Astrocyte (in vitro differentiated cells and primary cell): ENCODE results near the gene KCND2. TPM values are rescaled to one million over a fixed set of nuclear protein-coding genes. Genes with fewer than 3 reads are reported as not detected.

Experiments used
- DNase-seq: peaks from one replicate; pipeline ENCODE4 v3.0.0-alpha.2; 2010; ENCODE audit warnings: low read depth
- FAIRE-seq: peaks from 2 replicates; lab custom pipeline; 2011; peaks lifted over from hg19 to GRCh38; lab: Jason Lieb, UNC
- H2AFZ ChIP-seq: 2 replicates; pipeline ENCODE4 v1.6.0; 2012; ENCODE audit warnings: low read depth, low read length, inconsistent platforms
- H3K27ac ChIP-seq: 2 replicates; pipeline ENCODE4 v1.5.1; 2011; ENCODE audit warnings: low read depth, low read length, inconsistent platforms
- H3K27me3 ChIP-seq: 2 replicates; pipeline ENCODE4 v1.6.0; 2011; ENCODE audit warnings: low read length, inconsistent platforms; ENCODE audit not compliant: insufficient read depth
- H3K36me3 ChIP-seq: 2 replicates; pipeline ENCODE4 v1.5.1; 2011; ENCODE audit warnings: low read length, inconsistent platforms; ENCODE audit not compliant: insufficient read depth
- H3K4me1 ChIP-seq: 2 replicates; pipeline ENCODE4 v1.5.1; 2011; ENCODE audit warnings: low read length, inconsistent platforms; ENCODE audit not compliant: insufficient read depth
- H3K4me2 ChIP-seq: 2 replicates; pipeline ENCODE4 v1.6.0; 2012; ENCODE audit warnings: low read length, inconsistent platforms
- H3K4me3 ChIP-seq: 2 replicates; pipeline ENCODE4 v1.5.1; 2011; ENCODE audit warnings: low read depth, mild to moderate bottlenecking, low read length, inconsistent platforms; ENCODE audit not compliant: insufficient read depth
- H3K79me2 ChIP-seq: 2 replicates; pipeline ENCODE4 v1.6.0; 2012; ENCODE audit warnings: mild to moderate bottlenecking, low read length, inconsistent platforms; ENCODE audit not compliant: insufficient read depth
- H3K9ac ChIP-seq: 2 replicates; pipeline ENCODE4 v1.6.0; 2012; ENCODE audit warnings: mild to moderate bottlenecking, low read length, inconsistent platforms
- H3K9me3 ChIP-seq: 2 replicates; pipeline ENCODE4 v1.5.1; 2012; ENCODE audit warnings: low read depth, mild to moderate bottlenecking, low read length, inconsistent platforms; ENCODE audit not compliant: insufficient read depth
- H4K20me1 ChIP-seq: 2 replicates; pipeline ENCODE4 v1.6.0; 2012; ENCODE audit warnings: low read length, inconsistent platforms; ENCODE audit not compliant: insufficient read depth
- H3K27ac Mint-ChIP-seq: one replicate; pipeline ENCODE4 v1.8.0; 2021; ENCODE audit warnings: mild to moderate bottlenecking, mixed read lengths; ENCODE audit not compliant: unreplicated experiment
- H3K27me3 Mint-ChIP-seq: one replicate; pipeline ENCODE4 v1.8.0; 2021; ENCODE audit warnings: low read depth, mixed read lengths; ENCODE audit not compliant: unreplicated experiment
- H3K36me3 Mint-ChIP-seq: one replicate; pipeline ENCODE4 v1.8.0; 2021; ENCODE audit warnings: low read depth, mixed read lengths; ENCODE audit not compliant: unreplicated experiment
- H3K4me1 Mint-ChIP-seq: one replicate; pipeline ENCODE4 v1.8.0; 2021; ENCODE audit warnings: low read depth, mixed read lengths; ENCODE audit not compliant: unreplicated experiment
- H3K4me3 Mint-ChIP-seq: one replicate; pipeline ENCODE4 v1.8.0; 2021; ENCODE audit warnings: mild to moderate bottlenecking, moderate library complexity, mixed read lengths; ENCODE audit not compliant: unreplicated experiment
- H3K9me3 Mint-ChIP-seq: one replicate; pipeline ENCODE4 v1.8.0; 2021; ENCODE audit warnings: mild to moderate bottlenecking, mixed read lengths; ENCODE audit not compliant: unreplicated experiment
- EZH2 ChIP-seq: IDR thresholded peaks from 2 replicates; pipeline ENCODE4 v1.6.1; 2012; ENCODE audit warnings: mild to moderate bottlenecking, low read length, inconsistent platforms; ENCODE audit not compliant: insufficient read depth
- total RNA-seq: library from RNA; stranded (reverse); gene quantifications from 2 replicates; pipeline ENCODE4 v1.2.1, GENCODE V29; 2021
- TF ChIP-seq, protein P1 (sequence below): IDR thresholded peaks from 2 replicates; pipeline ENCODE4 v1.5.1; 2011; ENCODE audit warnings: low read depth, mild to moderate bottlenecking, inconsistent platforms, low read length, moderate library complexity; ENCODE audit not compliant: insufficient read depth

Gene KCND2
- total RNA-seq, 1 donor from 2014 or later, result 0.30 TPM

DNA sequence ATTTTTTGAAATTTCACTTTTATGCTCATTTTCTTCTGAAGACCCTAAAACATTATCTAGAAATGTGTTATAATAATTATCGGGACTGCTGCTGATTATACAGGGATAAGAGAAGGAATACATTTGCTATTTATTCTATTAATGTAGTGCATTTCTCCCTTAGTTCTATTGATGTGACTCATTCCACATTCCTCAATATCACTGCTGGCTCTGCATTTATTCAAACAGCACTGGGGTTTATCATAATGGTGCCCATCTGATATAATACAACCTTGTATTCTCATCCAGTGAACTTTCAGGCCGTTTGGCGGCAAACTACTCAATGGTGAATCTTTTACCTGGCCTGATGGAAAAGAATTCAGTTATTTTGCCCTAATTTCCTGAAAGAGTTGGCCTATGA is 7.8 kb downstream of the KCND2 start:
- Histone ChIP-seq H3K4me1 (no peaks in the 10 kb centered on the region), H3K9me3 (no peaks in the 10 kb centered on the region), H4K20me1 (no peaks in the 10 kb centered on the region), H3K9ac (no peak overlapping the region), H3K36me3 (no peaks in the 10 kb centered on the region), H3K27me3 (no peaks in the 10 kb centered on the region), H2AFZ (no peak overlapping the region), H3K27ac (no peak overlapping the region), H3K79me2 (no peaks in the 10 kb centered on the region), H3K4me3 (no peak overlapping the region), H3K4me2 (no peak overlapping the region)
- H3K27me3 Mint-ChIP-seq, result no peaks in the 10 kb centered on the region
- no peaks in the 10 kb centered on the region for H3K9me3 Mint-ChIP-seq
- no peaks in the 10 kb centered on the region for H3K4me1 Mint-ChIP-seq
- H3K27ac Mint-ChIP-seq, result no peak overlapping the region
- FAIRE-seq, result no peak
- DNase-seq, result no peak
- no peak overlapping the region for H3K4me3 Mint-ChIP-seq
- no peaks in the 10 kb centered on the region for H3K36me3 Mint-ChIP-seq
- TF ChIP-seq, protein P1, sequence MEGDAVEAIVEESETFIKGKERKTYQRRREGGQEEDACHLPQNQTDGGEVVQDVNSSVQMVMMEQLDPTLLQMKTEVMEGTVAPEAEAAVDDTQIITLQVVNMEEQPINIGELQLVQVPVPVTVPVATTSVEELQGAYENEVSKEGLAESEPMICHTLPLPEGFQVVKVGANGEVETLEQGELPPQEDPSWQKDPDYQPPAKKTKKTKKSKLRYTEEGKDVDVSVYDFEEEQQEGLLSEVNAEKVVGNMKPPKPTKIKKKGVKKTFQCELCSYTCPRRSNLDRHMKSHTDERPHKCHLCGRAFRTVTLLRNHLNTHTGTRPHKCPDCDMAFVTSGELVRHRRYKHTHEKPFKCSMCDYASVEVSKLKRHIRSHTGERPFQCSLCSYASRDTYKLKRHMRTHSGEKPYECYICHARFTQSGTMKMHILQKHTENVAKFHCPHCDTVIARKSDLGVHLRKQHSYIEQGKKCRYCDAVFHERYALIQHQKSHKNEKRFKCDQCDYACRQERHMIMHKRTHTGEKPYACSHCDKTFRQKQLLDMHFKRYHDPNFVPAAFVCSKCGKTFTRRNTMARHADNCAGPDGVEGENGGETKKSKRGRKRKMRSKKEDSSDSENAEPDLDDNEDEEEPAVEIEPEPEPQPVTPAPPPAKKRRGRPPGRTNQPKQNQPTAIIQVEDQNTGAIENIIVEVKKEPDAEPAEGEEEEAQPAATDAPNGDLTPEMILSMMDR, result no peak
- TF ChIP-seq EZH2, result no peak

DNA sequence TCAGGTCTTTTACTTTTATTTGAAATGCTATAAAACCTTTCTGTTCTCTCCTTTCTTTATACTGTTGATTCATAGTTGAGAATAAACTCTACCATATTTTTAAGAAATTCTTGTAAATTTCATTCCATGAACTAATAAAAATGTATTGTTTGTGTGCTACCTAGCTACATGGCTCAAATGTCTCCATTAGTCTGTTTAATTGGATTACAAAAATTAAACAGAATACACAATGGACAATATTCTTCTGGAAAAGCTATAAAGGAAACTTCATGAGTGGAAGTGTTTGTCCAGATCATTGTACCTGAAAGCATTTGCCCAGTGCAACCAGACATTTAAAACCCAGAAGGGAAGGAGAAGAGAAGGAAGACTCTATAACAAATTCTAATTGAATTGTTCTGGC is 20.1 kb downstream of the KCND2 start:
- H3K9ac ChIP-seq, result no peak overlapping the region
- FAIRE-seq (no peak), DNase-seq (no peak)
- H3K36me3 ChIP-seq, result no peaks in the 10 kb centered on the region
- no peak overlapping the region for H3K27ac Mint-ChIP-seq
- no peak overlapping the region for H2AFZ ChIP-seq
- H3K4me1 Mint-ChIP-seq, result no peaks in the 10 kb centered on the region
- H3K4me3 Mint-ChIP-seq, result no peak overlapping the region
- no peaks in the 10 kb centered on the region for H3K4me1 ChIP-seq
- H3K79me2 ChIP-seq, result no peaks in the 10 kb centered on the region
- no peaks in the 10 kb centered on the region for H4K20me1 ChIP-seq
- no peaks in the 10 kb centered on the region for H3K9me3 ChIP-seq
- no peaks in the 10 kb centered on the region for H3K27me3 ChIP-seq
- no peaks in the 10 kb centered on the region for H3K9me3 Mint-ChIP-seq
- H3K4me3 ChIP-seq, result no peak overlapping the region
- no peak overlapping the region for H3K27ac ChIP-seq
- no peaks in the 10 kb centered on the region for H3K36me3 Mint-ChIP-seq
- TF ChIP-seq, protein P1, result no peak
- no peak for TF ChIP-seq EZH2
- no peak overlapping the region for H3K4me2 ChIP-seq
- no peaks in the 10 kb centered on the region for H3K27me3 Mint-ChIP-seq

DNA sequence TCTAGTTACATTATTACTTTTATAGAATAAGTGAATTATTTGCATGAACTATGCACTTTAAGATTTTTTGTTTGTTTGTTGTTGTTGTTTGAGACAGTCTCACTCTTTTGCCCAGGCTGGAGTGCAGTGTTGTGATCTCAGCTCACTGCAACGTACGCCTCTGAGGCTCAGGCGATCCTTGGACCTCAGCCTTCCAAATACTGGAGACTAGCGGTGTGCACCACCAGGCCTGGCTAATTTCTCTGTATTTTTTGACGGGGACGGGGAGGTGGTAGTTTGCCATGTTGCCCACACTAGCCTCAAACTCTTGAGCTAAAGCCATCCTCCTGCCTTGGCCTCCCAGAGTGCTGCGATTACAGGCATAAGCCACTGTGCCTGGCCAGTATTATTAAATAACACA is 29.2 kb downstream of the KCND2 start:
- Mint-ChIP-seq H3K36me3 (no peaks in the 10 kb centered on the region), H3K9me3 (no peaks in the 10 kb centered on the region), H3K27ac (no peak overlapping the region), H3K4me3 (no peak overlapping the region), H3K4me1 (no peaks in the 10 kb centered on the region), H3K27me3 (no peaks in the 10 kb centered on the region)
- no peaks in the 10 kb centered on the region for H3K36me3 ChIP-seq
- H3K27me3 ChIP-seq, result no peaks in the 10 kb centered on the region
- H3K79me2 ChIP-seq, result no peaks in the 10 kb centered on the region
- H3K9me3 ChIP-seq, result no peaks in the 10 kb centered on the region
- no peak overlapping the region for H3K4me2 ChIP-seq
- TF ChIP-seq EZH2, result no peak
- TF ChIP-seq, protein P1, result no peak
- no peak overlapping the region for H2AFZ ChIP-seq
- no peak overlapping the region for H3K9ac ChIP-seq
- no peaks in the 10 kb centered on the region for H4K20me1 ChIP-seq
- no peak overlapping the region for H3K27ac ChIP-seq
- H3K4me1 ChIP-seq, result no peaks in the 10 kb centered on the region
- no peak for DNase-seq
- no peak overlapping the region for H3K4me3 ChIP-seq
- no peak for FAIRE-seq
